ENCODE measurements around the gene BICD2.

GRCh38 chr9:92760494-92760893, 4.1 kb downstream of the BICD2 start:
- no peak for TF ChIP-seq EZH2 (IDR thresholded peaks at IDR 0.05; ENCODE audit: insufficient read depth, poor library complexity, severe bottlenecking)
- TF ChIP-seq EZH2phosphoT487 (IDR thresholded peaks at IDR 0.05; ENCODE audit: insufficient read depth, low read depth) = no peak
